ACHN (cell line): Measurements from ENCODE around the gene MYO18B.

Experiments used
- DNase-seq: peaks from one replicate; pipeline ENCODE4 v3.0.0-alpha.2; 2015
- in situ Hi-C: cut with HindIII; loops from 2 replicates; pipeline ENCODE4 v1.10.0; 2017; ENCODE audit warnings: low sequenced_read_pairs, low pct_ligation_motif_present, low pct_unique_long_range_greater_than_20kb

MYO18B gene

GRCh38 chr22:25764270-25765015 lies 22.5 kb downstream of the MYO18B start:
- DNase-seq, result no peak

GRCh38 chr22:25765016-25765367 lies 23.0 kb downstream of the MYO18B start:
- in situ Hi-C loops, result no loop called here

More at GRCh38 chr22:25764270-25765015, 22.5 kb downstream of the MYO18B start:
- in situ Hi-C loops, result no loop called here

GRCh38 chr22:25765801-25766200 lies 23.8 kb downstream of the MYO18B start:
- DNase-seq, result no peak
- in situ Hi-C loops, result no loop called here

More at GRCh38 chr22:25765016-25765367, 23.0 kb downstream of the MYO18B start:
- no peak for DNase-seq

GRCh38 chr22:25766418-25766817 lies 24.4 kb downstream of the MYO18B start:
- in situ Hi-C loops, result no loop called here
- no peak for DNase-seq

- DNase-seq, result no peak
- in situ Hi-C loops, result no loop called here
These were observed 28.3 kb downstream of the MYO18B start for GRCh38 chr22:25770333-25770732.

- no peak for DNase-seq
- in situ Hi-C loops, result no loop called here
These were observed 30.3 kb downstream of the MYO18B start for GRCh38 chr22:25772288-25772687.

- peak; percentile 8 for DNase-seq
- in situ Hi-C loops, result no loop called here
These were observed 32.6 kb downstream of the MYO18B start for GRCh38 chr22:25774575-25775026.

- no peak for DNase-seq
- in situ Hi-C loops, result no loop called here
These were observed 33.5 kb downstream of the MYO18B start for GRCh38 chr22:25775531-25775930.

GRCh38 chr22:25777411-25777810 lies 35.4 kb downstream of the MYO18B start:
- no peak for DNase-seq
- in situ Hi-C loops, result no loop called here

GRCh38 chr22:25777870-25778269 lies 35.9 kb downstream of the MYO18B start:
- peak; percentile 48 for DNase-seq

GRCh38 chr22:25779426-25779825 lies 37.4 kb downstream of the MYO18B start:
- in situ Hi-C loops, result no loop called here
- DNase-seq, result no peak

More at GRCh38 chr22:25777870-25778269, 35.9 kb downstream of the MYO18B start:
- in situ Hi-C loops, result no loop called here

- DNase-seq, result no peak
- in situ Hi-C loops, result no loop called here
These were observed 37.9 kb downstream of the MYO18B start for GRCh38 chr22:25779890-25780289.

GRCh38 chr22:25780673-25781072 lies 38.7 kb downstream of the MYO18B start:
- in situ Hi-C loops, result no loop called here
- no peak for DNase-seq

- in situ Hi-C loops, result no loop called here
- DNase-seq, result no peak
These were observed 39.8 kb downstream of the MYO18B start for GRCh38 chr22:25781801-25782200.

- in situ Hi-C loops, result no loop called here
- no peak for DNase-seq
These were observed 40.8 kb downstream of the MYO18B start for GRCh38 chr22:25782831-25783230.

- no peak for DNase-seq
- in situ Hi-C loops, result no loop called here
These were observed 41.9 kb downstream of the MYO18B start for GRCh38 chr22:25783856-25784255.

- no peak for DNase-seq
- in situ Hi-C loops, result no loop called here
These were observed 44.2 kb downstream of the MYO18B start for GRCh38 chr22:25786165-25786564.

- in situ Hi-C loops, result no loop called here
- no peak for DNase-seq
These were observed 49.6 kb downstream of the MYO18B start for GRCh38 chr22:25791556-25791955.

- in situ Hi-C loops, result no loop called here
- no peak for DNase-seq
These were observed 53.5 kb downstream of the MYO18B start for GRCh38 chr22:25795478-25795877.

- in situ Hi-C loops, result no loop called here
- DNase-seq, result no peak
These were observed 55.7 kb downstream of the MYO18B start for GRCh38 chr22:25797498-25798290.
